Measurements from ENCODE around the gene BNC2. TPM values are rescaled to one million over a fixed set of nuclear protein-coding genes. Genes with fewer than 3 reads are reported as not detected.

Gene BNC2
- total RNA-seq, 2 experiments from 2014 or later, result not detected

DNA sequence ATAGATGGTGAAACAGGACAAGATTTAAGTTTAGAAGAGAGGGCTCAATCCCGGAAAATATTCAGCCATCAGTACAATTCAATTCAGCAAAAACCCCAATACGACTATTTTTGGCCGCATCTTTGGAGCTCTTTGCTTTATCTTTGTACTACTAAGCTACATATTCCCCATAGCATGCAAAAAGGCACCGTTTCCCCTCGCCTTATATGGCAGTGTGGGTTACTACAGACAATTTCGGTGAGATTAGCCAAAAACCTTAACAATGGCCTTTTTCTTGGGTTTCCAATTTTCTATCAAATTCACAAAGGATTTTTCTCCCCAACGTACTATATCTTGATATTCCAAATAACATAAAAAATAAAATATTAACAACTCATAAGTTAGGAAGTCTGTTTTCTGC lies 382.6 kb downstream of the BNC2 start:
- BruUV-seq (replicated peaks), result no TSS peak
- CTCF ChIA-PET (ENCODE audit: unreplicated experiment), result no interaction called here
- intact Hi-C loops (cut with micrococcal nuclease; ENCODE audit: unreplicated experiment), result no loop called here

DNA sequence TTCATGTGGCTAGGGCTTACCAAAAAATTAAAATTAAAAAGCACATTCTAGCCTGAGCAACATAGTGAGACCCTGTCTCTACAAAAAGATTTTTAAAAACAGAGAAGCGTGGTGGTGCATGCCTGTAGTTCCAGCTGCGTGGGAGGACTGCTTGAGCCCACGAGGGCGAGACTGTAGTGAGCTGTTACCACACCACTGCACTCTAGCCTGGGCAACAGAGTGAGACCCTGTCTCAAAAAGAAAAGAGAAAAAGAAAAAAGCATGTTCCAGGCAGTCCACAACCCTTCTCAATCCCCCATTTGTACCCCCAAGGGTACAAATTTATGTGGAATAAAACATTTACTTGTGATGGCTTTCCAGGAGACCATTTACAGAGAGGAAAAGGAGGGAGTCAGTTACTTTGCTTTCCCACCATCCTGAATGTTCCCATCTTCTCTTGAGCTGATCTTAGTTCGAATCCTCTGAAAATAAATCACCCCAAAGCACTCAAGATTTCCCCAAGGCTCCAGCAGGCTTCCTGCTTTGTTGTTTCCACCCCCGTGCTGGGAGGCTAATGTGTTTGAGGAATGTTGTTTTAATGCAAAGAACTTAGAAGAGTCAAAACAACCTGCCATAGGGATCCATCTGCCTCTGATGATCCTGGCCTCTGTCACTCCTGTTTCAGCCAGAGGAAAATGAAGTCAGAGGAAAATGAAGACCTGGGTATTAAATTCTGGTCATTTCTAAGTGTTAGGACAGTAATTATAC lies 384.7 kb downstream of the BNC2 start:
- ChIA-PET POLR2A (no interaction called here), CTCF (ENCODE audit: unreplicated experiment) (no interaction called here)
- H3K4me2 ChIP-seq (ENCODE audit: low read length), result no peak overlapping the region
- TF ChIP-seq EZH2phosphoT487 (IDR thresholded peaks at IDR 0.05; ENCODE audit: borderline replicate concordance, low read depth, low read length), result no peak
- TF ChIP-seq CTCF (conservative IDR thresholded peaks at IDR 0.05; ENCODE audit: low read length), result no peak
- H3K4me3 ChIP-seq (ENCODE audit: low read depth, low read length, poor library complexity, severe bottlenecking), result no peak overlapping the region
- intact Hi-C loops (cut with micrococcal nuclease; ENCODE audit: unreplicated experiment), result no loop called here
- H3K79me2 ChIP-seq (ENCODE audit: insufficient read depth, low read depth, low read length), result no peaks in the 10 kb centered on the region
- H3K9me3 ChIP-seq (ENCODE audit: low read length), result no peaks in the 10 kb centered on the region
- BruUV-seq (replicated peaks), result no TSS peak
- DNase-seq (ENCODE audit: low spot score), result no peak
- no peaks in the 10 kb centered on the region for H3K4me1 ChIP-seq (ENCODE audit: insufficient read depth, low read length, poor library complexity, severe bottlenecking)
- H3K36me3 ChIP-seq (ENCODE audit: insufficient read depth, low read length), result no peaks in the 10 kb centered on the region
- H4K20me1 ChIP-seq (ENCODE audit: insufficient read depth, low read length), result no peaks in the 10 kb centered on the region
- H3K9me2 ChIP-seq (ENCODE audit: insufficient read depth, low read length), result no peaks in the 10 kb centered on the region
- no peak overlapping the region for H2AFZ ChIP-seq (ENCODE audit: low read length)
- no peak overlapping the region for H3K27ac ChIP-seq (ENCODE audit: low read depth, low read length, poor library complexity, severe bottlenecking)

More for the DNA sequence above, 382.6 kb downstream of the BNC2 start:
- no peaks in the 10 kb centered on the region for H3K4me1 ChIP-seq (ENCODE audit: insufficient read depth, low read length, poor library complexity, severe bottlenecking)
- no peak overlapping the region for H3K27ac ChIP-seq (ENCODE audit: low read depth, low read length, poor library complexity, severe bottlenecking)
- H3K4me3 ChIP-seq (ENCODE audit: low read depth, low read length, poor library complexity, severe bottlenecking), result no peak overlapping the region
- no peak overlapping the region for H2AFZ ChIP-seq (ENCODE audit: low read length)
- H4K20me1 ChIP-seq (ENCODE audit: insufficient read depth, low read length), result no peaks in the 10 kb centered on the region
- no peak for TF ChIP-seq CTCF (conservative IDR thresholded peaks at IDR 0.05; ENCODE audit: low read length)
- no peak for TF ChIP-seq EZH2phosphoT487 (IDR thresholded peaks at IDR 0.05; ENCODE audit: borderline replicate concordance, low read depth, low read length)
- no peak overlapping the region for H3K4me2 ChIP-seq (ENCODE audit: low read length)
- DNase-seq (ENCODE audit: low spot score), result no peak
- H3K36me3 ChIP-seq (ENCODE audit: insufficient read depth, low read length), result no peaks in the 10 kb centered on the region
- POLR2A ChIA-PET, result interaction anchor here (0.7 kb wide), 1 partner anchor 10 kb away, joined by 3 read pairs; no protein-coding TSS in a partner anchor
- no peaks in the 10 kb centered on the region for H3K9me3 ChIP-seq (ENCODE audit: low read length)
- no peaks in the 10 kb centered on the region for H3K9me2 ChIP-seq (ENCODE audit: insufficient read depth, low read length)
- H3K79me2 ChIP-seq (ENCODE audit: insufficient read depth, low read depth, low read length), result no peaks in the 10 kb centered on the region

DNA sequence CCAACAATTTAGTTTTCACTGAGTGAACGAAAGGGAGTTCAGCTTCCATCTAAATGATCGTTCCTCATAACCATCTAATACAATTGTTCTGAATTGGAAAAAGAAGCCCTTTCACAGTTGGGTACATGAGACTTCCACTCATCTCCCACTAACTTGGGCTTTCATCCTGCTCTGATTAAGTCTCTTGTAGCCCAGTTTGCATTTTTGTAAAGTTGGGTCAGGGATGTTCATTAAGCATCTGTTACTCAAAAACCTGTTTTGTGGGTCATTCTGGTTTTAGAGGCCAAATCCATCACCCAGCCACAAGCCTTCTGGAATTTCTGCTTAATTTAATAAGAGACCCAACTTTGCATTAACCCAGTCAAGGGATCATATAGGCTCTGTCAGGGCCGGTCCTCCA lies 385.3 kb downstream of the BNC2 start:
- POLR2A ChIA-PET, result no interaction called here
- no peaks in the 10 kb centered on the region for H3K79me2 ChIP-seq (ENCODE audit: insufficient read depth, low read depth, low read length)
- no peak overlapping the region for H2AFZ ChIP-seq (ENCODE audit: low read length)
- BruUV-seq (replicated peaks), result no TSS peak
- H3K4me3 ChIP-seq (ENCODE audit: low read depth, low read length, poor library complexity, severe bottlenecking), result no peak overlapping the region
- H3K4me2 ChIP-seq (ENCODE audit: low read length), result no peak overlapping the region
- intact Hi-C loops (cut with micrococcal nuclease; ENCODE audit: unreplicated experiment), result no loop called here
- H3K27ac ChIP-seq (ENCODE audit: low read depth, low read length, poor library complexity, severe bottlenecking), result no peak overlapping the region
- no peaks in the 10 kb centered on the region for H3K9me3 ChIP-seq (ENCODE audit: low read length)
- TF ChIP-seq CTCF (conservative IDR thresholded peaks at IDR 0.05; ENCODE audit: low read length), result no peak
- TF ChIP-seq EZH2phosphoT487 (IDR thresholded peaks at IDR 0.05; ENCODE audit: borderline replicate concordance, low read depth, low read length), result no peak
- H3K36me3 ChIP-seq (ENCODE audit: insufficient read depth, low read length), result no peaks in the 10 kb centered on the region
- no peaks in the 10 kb centered on the region for H4K20me1 ChIP-seq (ENCODE audit: insufficient read depth, low read length)
- no peaks in the 10 kb centered on the region for H3K9me2 ChIP-seq (ENCODE audit: insufficient read depth, low read length)
- CTCF ChIA-PET (ENCODE audit: unreplicated experiment), result no interaction called here
- H3K4me1 ChIP-seq (ENCODE audit: insufficient read depth, low read length, poor library complexity, severe bottlenecking), result no peaks in the 10 kb centered on the region
- no peak for DNase-seq (ENCODE audit: low spot score)

Data from OCI-LY7 (cell line).